ENCODE measurements around the gene ACSM2B.

DNA sequence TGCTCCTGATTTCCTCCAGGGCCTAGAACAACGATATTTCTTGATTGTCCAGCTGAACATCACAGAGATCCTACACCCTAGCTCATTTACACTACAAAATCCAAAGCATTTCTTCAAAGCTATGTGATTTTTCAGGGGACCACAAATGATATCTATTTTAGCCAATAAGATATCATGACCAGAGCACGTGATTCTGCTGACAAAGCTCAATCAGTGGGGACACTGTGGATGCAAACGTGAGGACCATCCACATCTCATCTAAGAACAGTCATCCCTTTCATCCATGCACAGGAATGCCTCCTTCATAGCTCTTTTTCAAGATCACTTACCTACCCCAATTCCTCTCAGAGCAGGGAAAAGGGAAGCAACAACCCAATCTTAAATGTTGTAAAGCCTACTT is 56.9 kb downstream of the ACSM2B start:
- TF ChIP-seq, protein P1, sequence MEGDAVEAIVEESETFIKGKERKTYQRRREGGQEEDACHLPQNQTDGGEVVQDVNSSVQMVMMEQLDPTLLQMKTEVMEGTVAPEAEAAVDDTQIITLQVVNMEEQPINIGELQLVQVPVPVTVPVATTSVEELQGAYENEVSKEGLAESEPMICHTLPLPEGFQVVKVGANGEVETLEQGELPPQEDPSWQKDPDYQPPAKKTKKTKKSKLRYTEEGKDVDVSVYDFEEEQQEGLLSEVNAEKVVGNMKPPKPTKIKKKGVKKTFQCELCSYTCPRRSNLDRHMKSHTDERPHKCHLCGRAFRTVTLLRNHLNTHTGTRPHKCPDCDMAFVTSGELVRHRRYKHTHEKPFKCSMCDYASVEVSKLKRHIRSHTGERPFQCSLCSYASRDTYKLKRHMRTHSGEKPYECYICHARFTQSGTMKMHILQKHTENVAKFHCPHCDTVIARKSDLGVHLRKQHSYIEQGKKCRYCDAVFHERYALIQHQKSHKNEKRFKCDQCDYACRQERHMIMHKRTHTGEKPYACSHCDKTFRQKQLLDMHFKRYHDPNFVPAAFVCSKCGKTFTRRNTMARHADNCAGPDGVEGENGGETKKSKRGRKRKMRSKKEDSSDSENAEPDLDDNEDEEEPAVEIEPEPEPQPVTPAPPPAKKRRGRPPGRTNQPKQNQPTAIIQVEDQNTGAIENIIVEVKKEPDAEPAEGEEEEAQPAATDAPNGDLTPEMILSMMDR (conservative IDR thresholded peaks at IDR 0.05; ENCODE audit: low read depth, low read length): no peak
- TF ChIP-seq EZH2 (IDR thresholded peaks at IDR 0.05; ENCODE audit: borderline replicate concordance, low read depth, low read length, poor library complexity, severe bottlenecking): no peak
